ENCODE results near the gene ABCA8. TPM values are rescaled to one million over a fixed set of nuclear protein-coding genes. Genes with fewer than 3 reads are reported as not detected.
"Not testable (repeated sequence)": the region's sequence is repeated elsewhere in the genome, so short reads cannot be mapped to it uniquely, and the experiment has no call there.

Gene ABCA8
- polyA plus RNA-seq, 1 experiment, result 13.8 TPM

DNA sequence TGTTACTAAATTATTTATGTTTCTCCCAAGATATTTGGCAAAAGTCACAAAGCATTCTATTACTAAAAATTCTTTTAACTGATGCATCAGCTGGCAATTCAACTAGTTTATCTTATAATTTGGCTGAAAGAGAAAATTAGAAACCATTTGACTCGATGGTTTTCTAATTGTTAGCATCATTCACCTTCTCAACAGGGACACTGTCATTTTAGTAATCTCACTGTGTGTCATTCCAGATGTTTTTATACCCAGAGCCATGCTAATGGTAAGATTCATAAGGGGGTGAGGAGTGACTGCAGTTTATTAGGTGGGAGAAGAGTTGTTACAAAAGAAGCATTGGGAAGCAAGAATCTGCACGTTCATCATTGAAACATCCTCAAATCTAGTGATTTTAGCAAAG, 124.9 kb downstream of the ABCA8 start:
- no peak overlapping the region for H3K27ac ChIP-seq (ENCODE audit: low read depth, low read length)
- no peak for DNase-seq (ENCODE audit: low read depth, low spot score)
- H3K27me3 ChIP-seq (ENCODE audit: control insufficient read depth, insufficient read depth, low read length), result no peaks in the 10 kb centered on the region
- CTCF ChIA-PET, result no interaction called here
- no peak overlapping the region for H3K4me3 ChIP-seq (ENCODE audit: low read depth, low read length)
- peaks cover 4% of the 10 kb centered on the region; the same call in 1 of the 2 replicates for H3K9me3 ChIP-seq (ENCODE audit: control insufficient read depth, insufficient read depth, low read length)
- POLR2A ChIA-PET, result no interaction called here
- TF ChIP-seq CTCF (IDR thresholded peaks at IDR 0.05; ENCODE audit: low read depth, low read length), result no peak

DNA sequence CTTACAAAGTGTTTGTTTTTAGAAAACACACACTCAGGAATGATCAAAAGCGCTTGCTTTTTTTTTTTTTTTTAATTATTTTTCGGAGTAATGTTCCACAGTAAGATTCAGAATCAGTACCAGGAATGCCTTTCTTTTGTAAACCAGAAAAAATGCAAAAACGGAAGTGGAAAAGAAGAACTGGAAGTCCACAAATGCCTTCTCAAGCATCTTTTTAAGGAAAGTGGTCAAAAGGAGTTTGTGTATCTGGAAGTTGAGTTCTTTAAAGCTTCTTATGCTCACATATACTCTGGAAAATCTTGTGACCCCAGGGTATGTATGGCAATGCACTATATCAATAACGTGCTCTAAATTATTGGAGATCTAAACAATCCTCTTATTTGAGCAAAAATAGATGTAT, 126.0 kb downstream of the ABCA8 start:
- POLR2A ChIA-PET, result no interaction called here
- CTCF ChIA-PET, result no interaction called here
- Histone ChIP-seq H3K4me3 (ENCODE audit: low read depth, low read length) (no peak overlapping the region), H3K27ac (ENCODE audit: low read depth, low read length) (no peak overlapping the region), H3K27me3 (ENCODE audit: control insufficient read depth, insufficient read depth, low read length) (no peaks in the 10 kb centered on the region), H3K9me3 (ENCODE audit: control insufficient read depth, insufficient read depth, low read length) (peaks cover 4% of the 10 kb centered on the region; the same call in 1 of the 2 replicates)
- no peak for DNase-seq (ENCODE audit: low read depth, low spot score)
- no peak for TF ChIP-seq CTCF (IDR thresholded peaks at IDR 0.05; ENCODE audit: low read depth, low read length)

DNA sequence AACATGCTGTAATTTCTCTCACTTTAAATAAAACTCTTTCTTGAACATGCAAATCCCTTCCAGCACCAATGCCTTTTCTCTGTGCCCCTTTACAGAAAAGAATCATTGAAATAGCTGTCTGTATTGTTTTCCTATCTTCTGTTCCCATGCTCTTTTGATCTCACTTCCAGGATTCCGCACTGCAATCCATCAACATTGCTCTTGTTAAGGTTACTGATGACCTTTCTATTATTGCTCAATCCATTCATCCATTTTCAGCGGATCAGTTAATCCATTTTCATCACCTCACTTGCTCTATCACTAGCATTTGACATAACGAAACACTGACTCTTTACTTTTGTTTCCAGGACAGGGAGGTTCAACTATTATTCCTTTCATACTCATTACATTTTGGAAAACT, 130.5 kb downstream of the ABCA8 start:
- H3K9me3 ChIP-seq (ENCODE audit: control insufficient read depth, insufficient read depth, low read length), result peaks cover 4% of the 10 kb centered on the region; the same call in 1 of the 2 replicates
- H3K27ac ChIP-seq (ENCODE audit: low read depth, low read length), result no peak overlapping the region
- POLR2A ChIA-PET, result no interaction called here
- TF ChIP-seq CTCF (IDR thresholded peaks at IDR 0.05; ENCODE audit: low read depth, low read length), result no peak
- no peaks in the 10 kb centered on the region for H3K27me3 ChIP-seq (ENCODE audit: control insufficient read depth, insufficient read depth, low read length)
- CTCF ChIA-PET, result no interaction called here
- no peak overlapping the region for H3K4me3 ChIP-seq (ENCODE audit: low read depth, low read length)
- DNase-seq (ENCODE audit: low read depth, low spot score), result no peak

- H3K27ac ChIP-seq (ENCODE audit: low read depth, low read length), result not testable (repeated sequence)
- CTCF ChIA-PET, result interaction anchor here (0.7 kb wide), 1 partner anchor 577 kb away, joined by 3 read pairs; no protein-coding TSS in a partner anchor
These were observed 131.0 kb downstream of the ABCA8 start for GRCh38 chr17:68824185-68824584.

DNA sequence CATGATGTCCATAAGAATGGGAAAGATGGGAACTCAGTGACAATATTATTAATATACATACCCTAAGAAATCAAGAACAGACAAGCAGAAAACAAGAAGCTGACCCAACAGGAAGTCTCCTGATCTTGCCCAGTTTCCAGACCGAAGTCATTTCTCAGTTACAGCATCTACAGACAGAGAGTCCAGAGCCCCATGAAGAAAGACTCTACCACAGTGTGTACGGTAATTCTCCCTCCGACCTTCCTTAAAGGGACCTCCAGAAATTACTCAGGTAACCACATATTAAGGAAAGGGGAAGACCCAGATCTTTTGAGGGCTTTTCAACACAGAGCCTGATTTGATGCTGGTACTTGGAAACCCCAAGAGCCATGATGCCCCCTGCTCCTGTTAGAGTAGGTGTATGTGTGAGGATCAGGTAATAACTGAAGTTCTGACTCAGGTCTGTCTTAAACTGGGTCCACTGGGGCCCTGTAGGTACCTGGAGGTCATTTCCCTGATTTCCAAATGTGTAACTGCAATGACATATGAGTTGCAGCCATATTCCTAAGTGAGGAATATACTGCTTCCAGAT, 132.4 kb downstream of the ABCA8 start:
- no peak overlapping the region for H3K27ac ChIP-seq (ENCODE audit: low read depth, low read length)
- no peak for TF ChIP-seq CTCF (IDR thresholded peaks at IDR 0.05; ENCODE audit: low read depth, low read length)
- H3K9me3 ChIP-seq (ENCODE audit: control insufficient read depth, insufficient read depth, low read length), result peaks cover 4% of the 10 kb centered on the region; the same call in 1 of the 2 replicates
- ChIA-PET CTCF (interaction anchor here (0.9 kb wide), 1 partner anchor 51 kb away, joined by 3 read pairs; no protein-coding TSS in a partner anchor), POLR2A (no interaction called here)
- DNase-seq (ENCODE audit: low read depth, low spot score), result no peak
- H3K27me3 ChIP-seq (ENCODE audit: control insufficient read depth, insufficient read depth, low read length), result no peaks in the 10 kb centered on the region
- H3K4me3 ChIP-seq (ENCODE audit: low read depth, low read length), result no peak overlapping the region

More at GRCh38 chr17:68824185-68824584, 131.0 kb downstream of the ABCA8 start:
- DNase-seq (ENCODE audit: low read depth, low spot score); POLR2A ChIA-PET; H3K27me3 ChIP-seq (ENCODE audit: control insufficient read depth, insufficient read depth, low read length); H3K4me3 ChIP-seq (ENCODE audit: low read depth, low read length); H3K9me3 ChIP-seq (ENCODE audit: control insufficient read depth, insufficient read depth, low read length): not testable (repeated sequence)

All from AG04450 (cell line).